ENCODE results near the gene SLMAP.

The SLMAP gene

GRCh38 chr3:57755368-57755675 lies 787 bp upstream of the SLMAP start:
- DNase-seq: no peak

GRCh38 chr3:57756528-57757401 lies 656 bp downstream of the SLMAP start:
- peak; percentile 15 for DNase-seq

- no peak for DNase-seq
These were observed 1.7 kb downstream of the SLMAP start for GRCh38 chr3:57757642-57758297.

GRCh38 chr3:57758686-57759085 lies 2.6 kb downstream of the SLMAP start:
- no peak for DNase-seq

GRCh38 chr3:57764794-57765193 lies 8.7 kb downstream of the SLMAP start:
- DNase-seq: no peak

- DNase-seq: no peak
These were observed 12.5 kb downstream of the SLMAP start for GRCh38 chr3:57768595-57768994.

- no peak for DNase-seq
These were observed 14.1 kb downstream of the SLMAP start for GRCh38 chr3:57770009-57770827.

GRCh38 chr3:57772251-57772650 lies 16.1 kb downstream of the SLMAP start:
- no peak for DNase-seq

- DNase-seq: no peak
These were observed 21.7 kb downstream of the SLMAP start for GRCh38 chr3:57777774-57778173.

GRCh38 chr3:57778494-57778893 lies 22.4 kb downstream of the SLMAP start:
- DNase-seq: no peak

GRCh38 chr3:57779666-57780065 lies 23.6 kb downstream of the SLMAP start:
- no peak for DNase-seq

GRCh38 chr3:57783186-57784088 lies 27.3 kb downstream of the SLMAP start:
- no peak for DNase-seq

- no peak for DNase-seq
These were observed 28.1 kb downstream of the SLMAP start for GRCh38 chr3:57784089-57784735.

GRCh38 chr3:57785446-57785845 lies 29.3 kb downstream of the SLMAP start:
- DNase-seq: no peak

GRCh38 chr3:57787867-57788623 lies 31.9 kb downstream of the SLMAP start:
- no peak for DNase-seq

- no peak for DNase-seq
These were observed 32.5 kb downstream of the SLMAP start for GRCh38 chr3:57788624-57789018.

- no peak for DNase-seq
These were observed 35.1 kb downstream of the SLMAP start for GRCh38 chr3:57791245-57791644.

GRCh38 chr3:57792198-57792597 lies 36.1 kb downstream of the SLMAP start:
- no peak for DNase-seq

- DNase-seq: no peak
These were observed 37.7 kb downstream of the SLMAP start for GRCh38 chr3:57793737-57794187.

- no peak for DNase-seq
These were observed 38.4 kb downstream of the SLMAP start for GRCh38 chr3:57794501-57794900.

GRCh38 chr3:57794951-57795350 lies 38.8 kb downstream of the SLMAP start:
- no peak for DNase-seq
